Measurements from ENCODE around the gene KDM4C. TPM values are rescaled to one million over a fixed set of nuclear protein-coding genes. Genes with fewer than 3 reads are reported as not detected.

Gene KDM4C
- total RNA-seq, 4 donors from 2014 or later = 75.0 to 95.9 (median 88.9) TPM

DNA sequence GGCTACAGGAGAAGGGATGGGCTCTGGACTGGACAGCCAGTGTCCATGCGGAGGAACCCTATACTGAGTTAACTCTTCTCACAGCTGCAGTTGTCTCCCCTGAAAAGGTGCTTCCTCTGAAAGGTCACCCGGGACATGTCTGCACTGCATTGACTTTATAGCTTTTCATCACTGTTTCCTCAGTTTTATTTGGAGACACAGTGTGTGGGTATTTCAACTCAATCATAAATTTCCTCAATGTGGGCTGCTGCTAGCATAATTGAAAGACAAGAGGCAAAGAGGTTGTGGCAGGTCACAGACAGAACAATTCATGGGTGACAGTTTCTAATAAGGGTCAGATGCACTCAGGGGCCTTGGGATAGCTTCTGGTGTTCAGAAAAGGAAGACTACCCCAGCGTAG lies 336.8 kb downstream of the KDM4C start:
- no peak for DNase-seq
- H3K27ac ChIP-seq = no peak overlapping the region
- WGBS, 2 donors (ENCODE audit: low coverage in 1 of 2) = 60 to 81% methylated on average over 2 to 3 of the region's 3 CpGs
- H3K4me1 ChIP-seq = no peaks in the 10 kb centered on the region
- no peaks in the 10 kb centered on the region for H3K36me3 ChIP-seq
- in situ Hi-C loops (cut with MboI; ENCODE audit: low pct_ligation_motif_present in 1 of 4, low pct_unique_long_range_greater_than_20kb in 1 of 4, low sequenced_read_pairs in 3 of 4) = loop anchor here in 2 of 4 donors (25.0 kb wide), 1 partner anchor 443 kb away; no protein-coding TSS in a partner anchor
- H3K4me3 ChIP-seq = no peak overlapping the region
- TF ChIP-seq, protein P1, sequence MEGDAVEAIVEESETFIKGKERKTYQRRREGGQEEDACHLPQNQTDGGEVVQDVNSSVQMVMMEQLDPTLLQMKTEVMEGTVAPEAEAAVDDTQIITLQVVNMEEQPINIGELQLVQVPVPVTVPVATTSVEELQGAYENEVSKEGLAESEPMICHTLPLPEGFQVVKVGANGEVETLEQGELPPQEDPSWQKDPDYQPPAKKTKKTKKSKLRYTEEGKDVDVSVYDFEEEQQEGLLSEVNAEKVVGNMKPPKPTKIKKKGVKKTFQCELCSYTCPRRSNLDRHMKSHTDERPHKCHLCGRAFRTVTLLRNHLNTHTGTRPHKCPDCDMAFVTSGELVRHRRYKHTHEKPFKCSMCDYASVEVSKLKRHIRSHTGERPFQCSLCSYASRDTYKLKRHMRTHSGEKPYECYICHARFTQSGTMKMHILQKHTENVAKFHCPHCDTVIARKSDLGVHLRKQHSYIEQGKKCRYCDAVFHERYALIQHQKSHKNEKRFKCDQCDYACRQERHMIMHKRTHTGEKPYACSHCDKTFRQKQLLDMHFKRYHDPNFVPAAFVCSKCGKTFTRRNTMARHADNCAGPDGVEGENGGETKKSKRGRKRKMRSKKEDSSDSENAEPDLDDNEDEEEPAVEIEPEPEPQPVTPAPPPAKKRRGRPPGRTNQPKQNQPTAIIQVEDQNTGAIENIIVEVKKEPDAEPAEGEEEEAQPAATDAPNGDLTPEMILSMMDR (IDR thresholded peaks at IDR 0.05) = no peak
- TF ChIP-seq POLR2A (IDR thresholded peaks at IDR 0.05) (no peak), POLR2AphosphoS5 (IDR thresholded peaks at IDR 0.05) (no peak), EP300 (IDR thresholded peaks at IDR 0.05; ENCODE audit: low read depth) (no peak)
- H3K27me3 ChIP-seq = no peaks in the 10 kb centered on the region
- H3K9me3 ChIP-seq = no peaks in the 10 kb centered on the region
- intact Hi-C loops (cut with DNase I; ENCODE audit: low total_unique reads) = no loop called here

DNA sequence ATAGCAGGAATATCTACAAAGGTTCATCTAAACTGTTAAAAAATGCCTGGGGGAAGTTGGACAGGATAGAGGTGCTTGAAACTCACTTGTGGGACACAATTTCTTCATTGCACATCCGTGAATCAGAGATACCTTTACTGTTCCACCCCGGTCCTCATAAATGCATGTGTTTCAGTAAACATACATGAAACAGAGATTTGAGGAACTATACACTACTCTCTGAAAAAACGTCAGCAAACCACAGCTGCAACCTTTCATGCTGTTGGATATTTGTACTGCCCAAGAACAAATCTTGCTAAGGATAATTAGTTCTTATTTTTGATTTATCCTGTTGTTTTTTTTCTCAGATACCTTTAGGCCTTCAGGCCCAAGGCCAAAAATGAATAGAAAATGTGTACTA lies 337.3 kb downstream of the KDM4C start:
- no peak for DNase-seq
- Histone ChIP-seq H3K4me1 (no peaks in the 10 kb centered on the region), H3K9me3 (no peaks in the 10 kb centered on the region), H3K27me3 (no peaks in the 10 kb centered on the region), H3K4me3 (no peak overlapping the region), H3K27ac (no peak overlapping the region), H3K36me3 (no peaks in the 10 kb centered on the region)
- TF ChIP-seq, protein P1 (IDR thresholded peaks at IDR 0.05) = no peak
- TF ChIP-seq EP300 (IDR thresholded peaks at IDR 0.05; ENCODE audit: low read depth) (no peak), POLR2AphosphoS5 (IDR thresholded peaks at IDR 0.05) (no peak), POLR2A (IDR thresholded peaks at IDR 0.05) (no peak)
- WGBS, 2 donors (ENCODE audit: low coverage in 1 of 2) = 58 to 83% methylated on average over 1 to 3 of the region's 3 CpGs
- in situ Hi-C loops (cut with MboI; ENCODE audit: low pct_ligation_motif_present in 1 of 4, low pct_unique_long_range_greater_than_20kb in 1 of 4, low sequenced_read_pairs in 3 of 4) (loop anchor here in 2 of 4 donors (25.0 kb wide), 1 partner anchor 442 kb away; no protein-coding TSS in a partner anchor), intact Hi-C loops (cut with DNase I; ENCODE audit: low total_unique reads) (no loop called here)

DNA sequence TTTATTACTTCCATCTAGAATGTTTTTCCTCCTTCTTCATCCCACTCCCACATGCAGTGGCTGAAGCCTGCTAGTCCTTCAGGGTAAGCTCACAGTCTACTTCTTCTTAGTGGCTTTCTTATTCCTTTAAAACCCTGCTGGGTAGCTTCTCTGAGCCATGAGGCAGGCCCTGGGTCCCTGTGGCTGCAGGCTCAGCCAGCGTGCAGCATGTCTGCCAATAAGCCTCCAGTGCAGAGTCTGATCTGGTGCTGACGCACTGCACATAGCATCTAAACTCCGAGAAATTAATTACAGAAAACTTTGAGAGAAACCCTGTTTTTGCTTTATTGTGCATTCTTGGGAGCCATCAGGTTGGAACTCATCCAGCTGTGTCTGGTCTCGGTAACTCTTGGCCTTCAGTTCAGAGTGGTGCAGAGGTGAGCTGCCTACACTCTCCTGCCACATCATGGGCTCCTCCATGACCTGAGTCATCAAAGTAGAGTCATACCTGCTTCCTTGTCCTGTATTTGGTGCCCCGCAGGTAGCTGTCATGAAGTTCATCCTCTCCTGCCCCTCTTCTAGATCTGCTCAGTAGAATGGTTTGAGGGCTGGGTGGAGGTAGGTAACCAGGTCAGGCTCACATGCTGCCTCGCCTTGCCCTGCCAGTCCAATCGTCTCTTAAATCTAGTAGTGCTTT lies 339.4 kb downstream of the KDM4C start:
- in situ Hi-C loops (cut with MboI; ENCODE audit: low pct_ligation_motif_present in 1 of 4, low pct_unique_long_range_greater_than_20kb in 1 of 4, low sequenced_read_pairs in 3 of 4) = loop anchor here in 2 of 4 donors (25.0 kb wide), 1 partner anchor 440 kb away; no protein-coding TSS in a partner anchor
- TF ChIP-seq, protein P1 (IDR thresholded peaks at IDR 0.05) = no peak
- TF ChIP-seq EP300 (IDR thresholded peaks at IDR 0.05; ENCODE audit: low read depth) = no peak
- no peak for TF ChIP-seq POLR2AphosphoS5 (IDR thresholded peaks at IDR 0.05)
- no peak for TF ChIP-seq POLR2A (IDR thresholded peaks at IDR 0.05)
- Histone ChIP-seq H3K9me3 (no peaks in the 10 kb centered on the region), H3K36me3 (no peaks in the 10 kb centered on the region), H3K4me1 (no peaks in the 10 kb centered on the region), H3K27me3 (no peaks in the 10 kb centered on the region), H3K27ac (no peak overlapping the region), H3K4me3 (no peak overlapping the region)
- 74 to 87% methylated on average over 3 to 7 of the region's 7 CpGs for WGBS, 2 donors (ENCODE audit: low coverage in 1 of 2)
- DNase-seq = no peak
- intact Hi-C loops (cut with DNase I; ENCODE audit: low total_unique reads) = no loop called here

DNA sequence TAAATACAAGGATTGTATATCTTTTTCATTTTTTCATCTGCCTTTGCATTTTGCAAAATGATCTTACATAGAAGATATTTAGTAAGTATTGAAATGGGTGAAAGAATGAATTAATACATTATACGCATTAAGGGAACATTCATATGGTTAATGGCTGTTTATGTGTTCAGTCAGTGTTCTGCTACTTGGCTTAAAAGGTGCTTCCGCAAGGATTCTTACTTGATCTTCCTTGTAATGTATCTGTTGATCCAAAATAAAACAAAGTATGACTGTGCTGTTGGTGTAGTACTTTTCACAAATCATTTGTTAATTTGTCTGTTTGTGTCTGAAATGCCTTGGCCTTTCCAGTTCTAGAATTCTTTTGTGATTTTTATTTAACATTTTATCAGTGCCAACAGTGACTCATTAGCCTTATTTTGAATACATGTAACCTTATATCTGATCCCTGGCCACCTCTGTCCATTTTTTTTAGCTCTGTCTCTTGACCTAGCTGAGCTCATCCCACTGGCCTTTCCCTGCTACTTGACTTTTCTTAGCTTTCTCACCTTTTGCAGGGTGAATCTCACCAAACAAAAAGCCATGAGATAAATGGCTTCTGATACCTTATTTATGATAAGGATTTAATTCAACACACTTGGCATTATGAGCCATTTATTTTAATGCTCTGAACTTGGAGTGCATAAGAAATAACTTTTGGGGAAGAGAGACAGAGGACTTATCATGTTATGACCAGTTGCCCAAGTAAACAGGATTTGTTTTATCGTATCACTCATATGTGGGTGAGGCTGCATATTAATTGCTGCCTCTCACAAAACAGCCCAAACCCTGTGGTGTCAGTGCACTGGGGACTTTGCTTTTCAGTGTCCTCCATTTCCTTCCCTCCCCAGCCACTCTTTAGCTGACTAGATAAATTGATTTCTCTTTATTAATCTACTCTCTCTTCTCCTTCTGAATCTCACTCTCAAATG lies 340.3 kb downstream of the KDM4C start:
- intact Hi-C loops (cut with DNase I; ENCODE audit: low total_unique reads) = no loop called here
- no peak for DNase-seq
- WGBS, 2 donors (ENCODE audit: low coverage in 1 of 2) = 90 to 92% methylated on average over 3 of the region's 3 CpGs

More for the DNA sequence above, 340.3 kb downstream of the KDM4C start:
- TF ChIP-seq POLR2AphosphoS5 (IDR thresholded peaks at IDR 0.05) = no peak
- no peak for TF ChIP-seq POLR2A (IDR thresholded peaks at IDR 0.05)
- no peak for TF ChIP-seq EP300 (IDR thresholded peaks at IDR 0.05; ENCODE audit: low read depth)
- TF ChIP-seq, protein P1 (IDR thresholded peaks at IDR 0.05) = no peak
- Histone ChIP-seq H3K27ac (no peak overlapping the region), H3K9me3 (no peaks in the 10 kb centered on the region), H3K27me3 (no peaks in the 10 kb centered on the region), H3K4me1 (no peaks in the 10 kb centered on the region), H3K4me3 (no peak overlapping the region), H3K36me3 (no peaks in the 10 kb centered on the region)
- in situ Hi-C loops (cut with MboI; ENCODE audit: low pct_ligation_motif_present in 1 of 4, low pct_unique_long_range_greater_than_20kb in 1 of 4, low sequenced_read_pairs in 3 of 4) = loop anchor here in 2 of 4 donors (25.0 kb wide), 1 partner anchor 439 kb away; no protein-coding TSS in a partner anchor
